KOPT-K1 (cell line): ENCODE results near the gene DNAL4.

Experiments used
- H3K27ac ChIP-seq: fragments of 200-600 bp; sonication (generic); 2 replicates; pipeline ENCODE4 v1.5.1; 2016; ENCODE audit warnings: antibody characterized with exemption, mild to moderate bottlenecking, low read depth, low read length; ENCODE audit not compliant: poor library complexity, severe bottlenecking
- H3K36me3 ChIP-seq: fragments of 200-600 bp; sonication (generic); 2 replicates; pipeline ENCODE4 v1.5.1; 2017; ENCODE audit warnings: antibody characterized with exemption, mild to moderate bottlenecking, low read length, moderate library complexity; ENCODE audit not compliant: insufficient read depth
- H3K9me3 ChIP-seq: fragments of 200-600 bp; sonication (generic); 2 replicates; pipeline ENCODE4 v1.5.1; 2017; ENCODE audit warnings: antibody characterized with exemption, low read length, mild to moderate bottlenecking; ENCODE audit not compliant: insufficient read depth, poor library complexity, severe bottlenecking

DNAL4 gene

GRCh38 chr22:38761202-38762162, 32.5 kb downstream of the DNAL4 start:
- no peaks in the 10 kb centered on the region for H3K9me3 ChIP-seq
- H3K27ac ChIP-seq: no peak overlapping the region
- H3K36me3 ChIP-seq: no peaks in the 10 kb centered on the region

- no peak overlapping the region for H3K27ac ChIP-seq
- no peaks in the 10 kb centered on the region for H3K36me3 ChIP-seq
- no peaks in the 10 kb centered on the region for H3K9me3 ChIP-seq
These were observed 33.3 kb downstream of the DNAL4 start for GRCh38 chr22:38760477-38761201.

GRCh38 chr22:38759005-38759404, 34.9 kb downstream of the DNAL4 start:
- no peaks in the 10 kb centered on the region for H3K9me3 ChIP-seq
- H3K27ac ChIP-seq: no peak overlapping the region
- no peaks in the 10 kb centered on the region for H3K36me3 ChIP-seq

- H3K27ac ChIP-seq: no peak overlapping the region
- H3K36me3 ChIP-seq: peaks cover 6% of the 10 kb centered on the region; the same call in 1 of the 2 replicates
- no peaks in the 10 kb centered on the region for H3K9me3 ChIP-seq
These were observed 35.5 kb downstream of the DNAL4 start for GRCh38 chr22:38758276-38758945.

GRCh38 chr22:38757464-38757757, 36.5 kb downstream of the DNAL4 start:
- peak overlapping the region; percentile 95 for H3K27ac ChIP-seq

GRCh38 chr22:38756711-38757463, 37.1 kb downstream of the DNAL4 start:
- Histone ChIP-seq H3K9me3 (no peaks in the 10 kb centered on the region), H3K36me3 (peaks cover 20% of the 10 kb centered on the region), H3K27ac (peak overlapping the region; percentile 95)

More at GRCh38 chr22:38757464-38757757, 36.5 kb downstream of the DNAL4 start:
- H3K9me3 ChIP-seq: no peaks in the 10 kb centered on the region
- H3K36me3 ChIP-seq: peaks cover 15% of the 10 kb centered on the region

GRCh38 chr22:38755911-38756532, 37.9 kb downstream of the DNAL4 start, which contains the start of gene SUN2:
Gene SUN2, minus strand, starts transcription at chr22:38755998. Its CDS starts 3,370 bp downstream, at chr22:38752628.
- H3K36me3 ChIP-seq: peaks cover 29% of the 10 kb centered on the region
- H3K9me3 ChIP-seq: no peaks in the 10 kb centered on the region
- H3K27ac ChIP-seq: peak within 1 kb of the TSS; percentile 95

- Histone ChIP-seq H3K36me3 (peaks cover 36% of the 10 kb centered on the region), H3K27ac (peak overlapping the region; percentile 95), H3K9me3 (no peaks in the 10 kb centered on the region)
These were observed 38.6 kb downstream of the DNAL4 start for GRCh38 chr22:38755155-38755910.

- Histone ChIP-seq H3K9me3 (no peaks in the 10 kb centered on the region), H3K27ac (peak overlapping the region; percentile 95), H3K36me3 (peaks cover 41% of the 10 kb centered on the region)
These were observed 39.2 kb downstream of the DNAL4 start for GRCh38 chr22:38754751-38755154.

- H3K27ac ChIP-seq: peak overlapping the region; percentile 95
- H3K36me3 ChIP-seq: peaks cover 47% of the 10 kb centered on the region
- no peaks in the 10 kb centered on the region for H3K9me3 ChIP-seq
These were observed 39.8 kb downstream of the DNAL4 start for GRCh38 chr22:38753948-38754750.

GRCh38 chr22:38751422-38752346, 42.3 kb downstream of the DNAL4 start:
- Histone ChIP-seq H3K9me3 (no peaks in the 10 kb centered on the region), H3K27ac (peak overlapping the region; percentile 62), H3K36me3 (peaks cover 72% of the 10 kb centered on the region)

GRCh38 chr22:38751066-38751421, 42.9 kb downstream of the DNAL4 start:
- peak overlapping the region; percentile 62 for H3K27ac ChIP-seq
- H3K36me3 ChIP-seq: peaks cover 79% of the 10 kb centered on the region

More at GRCh38 chr22:38751066-38751421, 42.9 kb downstream of the DNAL4 start:
- H3K9me3 ChIP-seq: no peaks in the 10 kb centered on the region
